GM18951 (cell line): ENCODE results near the gene SP100.

Source experiments
- POLR2A ChIP-seq: IDR thresholded peaks from 4 replicates; pipeline ENCODE4 v1.6.1; 2011; ENCODE audit warnings: mild to moderate bottlenecking; ENCODE audit not compliant: insufficient read length, insufficient read depth; ENCODE audit errors: extremely low read depth
- in situ Hi-C: fragments of 300-500 bp; cut with MboI; formaldehyde crosslinking; loops from one replicate; pipeline ENCODE4 v1.12.0; 2022; ENCODE audit warnings: low sequenced_read_pairs, mixed read lengths, inconsistent platforms; ENCODE audit not compliant: unreplicated experiment

The SP100 gene

DNA sequence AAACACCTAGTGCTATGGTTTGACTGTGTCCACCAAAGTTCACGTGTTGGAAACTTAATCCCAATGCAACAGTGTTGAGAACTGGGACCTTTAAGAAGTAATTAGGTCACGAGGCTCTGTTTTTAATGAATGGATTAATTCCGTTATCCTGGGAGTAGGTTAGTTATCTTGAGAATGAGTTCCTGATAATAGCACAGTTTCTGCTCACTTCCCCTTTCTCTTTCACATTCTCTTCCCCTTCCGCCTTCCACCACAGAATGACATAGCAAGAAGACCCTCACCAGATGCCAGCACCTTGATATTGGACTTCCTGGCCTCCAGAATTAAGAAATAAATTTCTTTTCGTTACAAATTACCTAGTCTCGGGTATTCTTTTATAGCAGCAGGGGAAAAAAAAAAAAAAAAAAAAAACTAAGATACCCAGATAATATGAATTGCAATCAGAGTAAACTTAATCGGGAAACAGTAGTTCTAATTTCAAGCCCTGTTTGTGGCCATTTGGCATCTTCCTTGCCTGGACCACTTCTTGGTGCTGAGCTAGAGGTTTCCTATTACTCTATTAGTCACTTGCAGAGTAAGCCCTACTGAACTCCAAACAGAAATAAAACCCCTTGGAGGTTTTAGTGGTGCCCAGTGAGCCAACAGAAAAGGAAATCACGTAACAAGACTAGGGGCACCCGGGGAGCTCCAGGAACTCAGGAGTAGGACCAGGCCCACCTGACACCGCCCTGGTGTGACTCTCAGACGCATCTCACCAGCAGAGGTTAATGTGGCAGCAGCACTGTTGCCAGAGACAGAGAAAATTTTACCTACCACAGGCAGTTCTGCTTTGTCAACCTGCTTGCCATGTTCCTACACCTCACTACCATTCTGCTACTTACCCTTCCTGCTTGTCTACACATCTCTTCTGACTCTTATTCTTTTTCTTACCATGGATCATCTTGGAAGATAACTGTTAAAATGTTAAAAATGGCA, 149.1 kb downstream of the SP100 start:
- no peak for TF ChIP-seq POLR2A
- in situ Hi-C loops, result no loop called here

DNA sequence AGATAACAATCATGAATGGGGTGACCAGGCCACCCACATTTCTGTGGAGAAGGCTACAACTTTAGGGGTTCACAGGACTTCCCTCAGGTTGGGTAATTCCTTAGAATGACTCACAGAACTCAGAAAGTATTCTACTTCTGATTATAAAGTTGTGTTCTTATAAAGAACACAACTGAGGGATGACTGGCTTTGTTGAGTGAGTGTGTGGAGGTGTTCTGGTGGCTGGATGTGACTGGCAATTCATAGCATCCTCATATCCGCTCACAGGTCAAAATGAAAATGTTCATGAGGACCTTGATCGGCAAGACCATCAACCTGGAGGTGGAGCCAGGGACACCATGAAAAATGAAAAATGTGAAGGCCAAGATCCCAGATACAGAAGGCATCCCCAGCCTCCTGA, 153.3 kb downstream of the SP100 start:
- TF ChIP-seq POLR2A, result no peak
- in situ Hi-C loops, result no loop called here

DNA sequence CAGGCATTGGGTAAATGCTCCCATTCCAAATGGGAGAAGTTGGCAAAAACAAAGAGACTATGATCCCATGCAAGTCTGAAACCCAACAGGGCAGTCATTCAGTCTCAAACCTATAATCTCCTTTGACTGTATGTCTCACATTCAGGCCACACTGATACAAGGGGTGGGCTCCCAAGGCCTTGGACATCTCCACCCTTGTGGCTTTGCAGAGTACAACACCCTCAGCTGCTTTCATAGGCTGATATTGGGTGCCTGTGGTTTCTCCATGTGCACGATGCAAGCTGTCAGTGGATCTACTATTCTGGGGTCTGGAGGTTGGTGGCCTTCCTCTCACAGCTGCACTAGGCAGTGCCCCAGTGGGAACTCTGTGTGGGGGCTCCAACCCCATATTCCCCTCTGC, 155.0 kb downstream of the SP100 start:
- no peak for TF ChIP-seq POLR2A
- in situ Hi-C loops, result no loop called here

DNA sequence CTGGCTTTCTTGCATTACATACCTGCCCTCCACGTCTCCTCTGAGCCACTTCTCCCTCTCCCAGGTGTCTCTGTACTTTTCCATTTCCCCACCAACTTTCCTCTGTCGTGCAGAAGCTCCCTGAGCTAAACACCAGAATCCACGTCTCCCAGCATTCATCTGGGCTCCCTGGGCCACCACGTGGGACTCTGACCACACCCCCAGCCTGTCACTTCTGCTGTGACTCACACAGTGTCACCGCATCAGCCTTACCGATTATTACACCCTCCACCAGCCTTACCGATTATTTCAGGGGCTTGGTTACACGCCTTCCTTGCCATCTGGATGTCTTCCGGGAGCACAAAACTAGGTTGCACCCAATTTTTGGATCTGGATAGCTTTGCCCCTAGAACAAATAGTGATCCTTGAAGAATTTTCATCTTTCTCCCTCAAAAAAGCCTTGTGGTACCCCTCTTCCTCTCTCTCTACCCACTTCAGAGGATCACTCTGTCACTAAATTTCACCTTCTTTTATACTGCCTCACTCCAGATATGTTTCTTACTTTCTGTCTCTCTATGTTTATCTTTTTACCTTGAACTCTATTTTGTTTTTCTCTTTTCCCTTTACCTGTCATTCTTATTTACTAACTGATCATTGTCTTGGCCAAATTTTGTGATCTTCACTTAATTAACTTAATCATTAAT, 159.8 kb downstream of the SP100 start:
- TF ChIP-seq POLR2A, result no peak
- in situ Hi-C loops, result no loop called here

DNA sequence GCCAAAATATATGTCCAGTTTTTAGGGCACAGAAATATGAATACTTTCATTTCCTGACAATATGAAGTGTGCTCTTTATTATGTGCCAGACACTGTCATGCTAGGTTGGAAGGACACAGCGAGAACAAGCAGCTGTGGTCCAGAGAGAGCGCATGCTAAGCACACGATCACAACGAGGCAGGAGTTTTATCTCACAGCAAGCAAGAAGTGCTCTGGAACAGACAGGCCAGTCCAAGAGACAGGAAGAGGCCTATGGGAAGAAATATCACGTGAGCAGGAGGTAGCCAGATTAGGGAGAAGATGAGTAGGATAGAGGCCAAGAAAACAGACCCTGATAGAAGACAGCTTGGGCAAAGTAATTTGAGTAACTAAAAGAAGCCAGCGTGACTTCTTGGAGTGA, 161.1 kb downstream of the SP100 start:
- in situ Hi-C loops, result no loop called here

DNA sequence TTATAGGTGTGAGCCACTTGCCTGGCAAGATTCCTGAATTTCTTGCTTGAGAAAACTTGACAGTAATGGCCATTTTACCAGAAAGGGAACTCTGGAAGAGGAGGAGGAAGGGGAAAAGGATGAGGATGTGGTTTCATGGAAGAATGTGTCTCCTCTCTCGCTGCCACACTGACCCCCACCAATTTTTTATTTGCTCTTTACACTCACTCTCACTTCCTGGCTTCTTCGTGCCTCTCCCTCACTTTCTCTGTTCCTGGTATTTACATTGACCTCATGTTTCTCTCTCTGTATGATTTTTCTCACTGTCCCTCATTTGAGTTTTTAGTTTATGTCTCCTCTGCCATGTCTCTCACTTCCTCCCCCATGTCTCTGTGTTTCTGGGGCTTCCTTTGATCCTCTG, 162.1 kb downstream of the SP100 start:
- TF ChIP-seq POLR2A, result no peak
- in situ Hi-C loops, result no loop called here

More for the DNA sequence above, 161.1 kb downstream of the SP100 start:
- no peak for TF ChIP-seq POLR2A

DNA sequence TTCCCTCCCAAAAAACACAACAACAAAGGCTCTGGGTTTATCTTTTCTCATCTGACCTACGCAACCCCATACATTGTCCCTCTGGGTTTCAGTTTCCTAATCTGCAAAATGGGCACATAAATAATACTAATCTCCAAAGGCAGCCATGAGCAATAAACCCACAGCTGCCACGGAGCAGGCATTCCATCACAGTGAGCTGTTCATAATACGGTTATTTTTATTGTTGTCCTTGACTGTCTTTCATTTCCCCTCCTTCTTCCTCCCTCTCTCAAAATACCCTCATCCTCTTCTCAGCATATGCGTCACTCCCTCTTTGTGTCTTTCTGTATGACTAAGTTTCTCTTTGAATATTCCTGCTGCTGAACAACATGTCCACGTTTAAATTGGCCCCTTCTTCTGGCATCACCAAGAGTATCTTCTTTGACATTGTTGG, 166.9 kb downstream of the SP100 start:
- in situ Hi-C loops, result no loop called here
- TF ChIP-seq POLR2A, result no peak

DNA sequence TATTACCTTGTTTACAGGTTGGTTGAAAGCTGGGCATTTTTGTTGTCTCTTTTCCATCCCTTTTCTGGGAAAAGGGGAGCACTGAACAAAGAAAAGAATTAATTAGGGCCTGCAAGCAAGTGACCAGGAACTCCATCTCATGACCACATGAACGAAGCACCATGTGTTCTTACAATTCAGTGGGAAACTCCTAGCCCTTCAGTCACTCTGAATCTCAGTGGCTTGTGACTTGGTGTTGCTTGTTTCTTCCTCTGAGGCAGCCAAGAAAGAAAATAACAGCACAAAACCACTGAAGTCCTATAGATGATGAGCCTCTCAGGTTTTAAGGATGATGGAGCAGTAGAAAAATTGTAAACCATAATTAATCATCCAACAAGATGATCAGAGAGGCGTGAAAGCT, 167.6 kb downstream of the SP100 start:
- TF ChIP-seq POLR2A, result no peak
- in situ Hi-C loops, result no loop called here

DNA sequence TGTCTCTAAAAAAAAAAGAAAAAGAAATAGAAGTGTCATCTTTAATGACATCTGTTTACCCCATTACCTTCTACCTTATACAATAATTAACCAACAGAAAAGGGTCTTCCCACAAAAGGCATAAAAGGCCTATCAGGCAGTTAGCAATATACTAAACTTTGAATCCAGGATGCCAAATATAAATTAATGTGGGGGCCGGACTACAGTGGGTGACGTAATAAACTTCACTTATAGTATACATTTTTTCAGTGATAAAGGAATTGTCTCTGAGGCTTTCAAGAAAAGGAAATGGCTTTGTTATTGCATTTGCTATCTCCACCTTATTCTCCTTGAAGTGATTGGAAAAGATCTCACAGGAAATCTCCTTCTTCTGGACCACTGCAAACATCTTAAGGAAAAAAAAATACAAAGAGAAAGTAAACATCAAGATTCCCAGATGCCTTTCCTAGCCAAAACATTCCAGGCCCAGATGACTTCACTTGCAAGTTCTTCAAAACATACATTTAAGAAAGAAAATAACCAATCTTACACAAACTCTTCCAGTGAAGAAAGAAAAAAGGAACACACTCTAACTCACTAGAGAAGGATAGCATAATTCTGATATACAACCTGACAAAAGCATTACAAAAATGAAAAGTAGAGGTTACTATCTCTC, 170.5 kb downstream of the SP100 start:
- no peak for TF ChIP-seq POLR2A
- in situ Hi-C loops, result no loop called here

DNA sequence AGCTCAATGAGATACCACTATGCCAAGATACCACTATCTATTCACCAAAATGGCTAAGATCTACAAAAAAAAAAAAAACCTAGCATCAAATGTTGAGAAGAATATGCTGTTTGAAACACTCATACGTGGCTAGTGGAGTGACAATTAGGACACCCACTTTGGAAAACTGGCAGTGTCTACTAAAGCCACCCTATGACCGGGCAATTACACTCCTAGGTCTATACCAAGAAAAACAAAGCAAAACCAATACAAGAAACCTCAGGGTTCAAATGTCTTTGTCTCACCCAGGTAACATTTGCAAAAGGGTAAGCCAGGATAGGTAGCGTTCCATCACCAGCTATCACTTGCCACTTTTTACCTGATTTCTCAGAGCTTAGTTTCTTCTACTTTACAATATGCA, 173.0 kb downstream of the SP100 start:
- TF ChIP-seq POLR2A, result no peak
- in situ Hi-C loops, result no loop called here

DNA sequence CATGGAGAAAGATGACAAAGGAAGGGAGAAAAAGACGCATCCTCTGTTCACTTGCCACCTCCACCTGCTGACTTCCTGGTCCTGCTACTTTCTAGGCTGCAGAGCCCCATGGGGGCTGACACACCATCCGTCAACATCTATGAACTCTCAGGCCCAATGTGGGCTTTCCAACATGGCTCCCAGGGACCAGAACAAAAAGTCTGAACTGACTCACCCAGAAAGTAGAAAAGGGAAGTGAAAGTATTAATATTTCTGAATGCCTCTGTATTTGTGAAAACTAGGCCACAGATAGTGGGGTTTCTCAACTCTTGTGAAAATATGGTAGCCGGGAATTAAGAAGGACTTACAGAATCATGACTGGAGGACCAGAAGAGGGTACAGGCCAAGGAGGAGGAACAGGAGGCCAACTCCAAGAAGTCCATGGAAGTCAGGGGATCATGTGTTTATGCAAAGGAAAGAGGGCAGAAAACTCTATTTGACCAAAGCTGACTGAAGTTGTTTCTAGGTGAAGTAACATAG, 173.6 kb downstream of the SP100 start:
- in situ Hi-C loops, result no loop called here
- peak; percentile 47 for TF ChIP-seq POLR2A

DNA sequence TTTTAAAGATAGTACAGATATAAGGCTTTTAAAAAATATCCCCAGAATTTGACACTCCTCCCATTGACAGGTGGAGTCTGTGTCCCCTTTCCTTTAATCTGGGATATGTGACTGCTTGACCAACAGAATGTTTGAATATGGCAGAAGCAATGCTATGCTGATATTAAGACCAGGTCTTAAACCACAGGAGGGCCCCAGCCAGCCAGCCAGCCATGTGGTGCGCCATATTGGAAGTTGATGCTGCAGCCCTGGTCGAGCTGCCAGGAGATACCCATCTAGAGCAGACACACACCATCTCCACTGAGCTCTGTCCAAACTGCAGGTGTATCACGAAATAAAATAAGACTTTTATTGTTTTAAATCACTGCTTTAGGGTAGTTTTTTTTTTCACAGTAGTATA, 174.3 kb downstream of the SP100 start:
- TF ChIP-seq POLR2A, result no peak
- in situ Hi-C loops, result no loop called here

DNA sequence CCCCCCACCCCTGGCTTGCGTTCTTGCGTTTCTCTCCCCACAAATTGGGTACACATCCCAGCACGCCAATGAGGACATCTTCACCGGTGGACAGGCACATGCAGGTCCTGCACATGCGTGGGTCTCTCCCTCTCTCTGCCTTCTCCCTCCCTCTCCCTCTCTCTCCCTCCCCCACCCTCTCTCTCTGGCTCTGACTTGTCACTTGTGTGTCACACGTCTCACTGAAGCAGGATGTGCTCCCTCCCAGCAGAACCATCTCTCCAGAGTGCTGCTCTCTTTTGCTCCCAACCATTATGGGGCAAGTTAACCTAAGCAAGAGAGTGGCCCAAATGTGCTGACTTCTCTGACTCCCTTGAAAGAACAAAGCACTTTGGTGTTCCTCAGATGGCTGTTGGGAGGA, 175.8 kb downstream of the SP100 start:
- TF ChIP-seq POLR2A, result no peak
- in situ Hi-C loops, result no loop called here
